GM12873 (cell line): ENCODE data around the gene PCDHAC1.

Experiments used
- CTCF ChIP-seq: IDR thresholded peaks from 2 replicates; pipeline ENCODE4 v1.5.1; 2012; ENCODE audit warnings: low read depth, mild to moderate bottlenecking, moderate library complexity, low read length, control low read depth; ENCODE audit not compliant: insufficient read depth; ENCODE audit errors: missing control alignments

PCDHAC1 gene

GRCh38 chr5:140973550-140973949, 47.5 kb downstream of the PCDHAC1 start:
- TF ChIP-seq CTCF, result no peak

DNA sequence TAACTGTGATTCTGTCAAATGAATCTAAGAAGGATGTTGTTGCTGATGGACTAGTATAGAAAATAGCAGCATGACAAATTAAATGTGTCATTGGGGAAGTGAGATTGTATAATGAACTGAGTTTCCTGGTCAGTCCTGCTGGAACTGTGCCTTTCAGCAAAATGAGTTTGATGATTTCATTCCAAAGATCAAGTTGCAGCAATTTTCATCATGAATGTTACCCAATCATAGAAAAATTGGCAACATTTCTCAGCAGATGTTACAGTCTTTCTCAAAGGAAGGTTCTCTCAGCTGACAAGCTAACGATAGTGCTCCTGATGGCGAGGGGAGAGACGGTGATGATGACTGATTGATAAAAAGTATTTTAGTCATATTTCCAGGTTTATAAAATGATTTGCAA, 50.9 kb downstream of the PCDHAC1 start:
- TF ChIP-seq CTCF, result no peak

DNA sequence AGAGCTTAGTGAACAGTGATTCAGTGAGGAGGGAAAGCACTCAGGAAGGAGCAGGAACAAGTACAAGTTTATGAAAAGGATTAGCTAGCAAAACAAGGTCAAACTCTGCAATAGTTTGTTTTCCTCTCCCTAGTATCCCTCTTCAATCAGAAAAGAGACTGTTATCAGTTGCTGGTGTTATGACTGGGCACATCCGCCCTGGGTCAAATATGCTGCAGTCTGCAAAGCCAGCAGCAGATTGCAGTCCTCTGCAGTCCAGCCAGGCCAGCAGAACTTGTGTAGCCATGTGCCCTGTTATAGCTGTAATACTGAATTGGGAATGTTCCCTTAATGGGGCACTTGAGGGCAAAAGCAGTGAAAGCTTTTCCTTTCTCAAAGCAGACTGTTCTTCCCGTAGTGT, 52.2 kb downstream of the PCDHAC1 start:
- TF ChIP-seq CTCF, result no peak

DNA sequence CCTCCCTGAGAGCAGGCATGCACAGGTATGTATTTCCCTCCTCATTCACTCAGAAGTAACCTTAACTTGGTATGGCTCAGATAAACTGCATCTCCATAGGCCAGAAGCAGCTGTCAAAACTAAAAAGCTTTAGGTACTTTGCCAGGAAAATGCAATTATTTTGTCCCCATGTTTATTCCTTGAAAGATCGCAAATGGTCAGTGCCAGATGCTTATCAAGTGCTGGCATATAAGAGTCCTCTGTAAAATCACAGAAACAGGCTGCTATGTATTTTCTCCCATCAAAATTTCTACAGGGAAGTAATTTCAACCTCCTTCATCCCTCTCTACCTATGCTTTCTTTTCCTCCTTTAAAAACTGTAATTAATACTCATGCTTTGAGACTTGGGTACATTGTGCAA, 52.9 kb downstream of the PCDHAC1 start:
- no peak for TF ChIP-seq CTCF
